Small intestine (tissue), 7 donors: ENCODE data around the gene FABP1. TPM values are rescaled to one million over a fixed set of nuclear protein-coding genes. Genes with fewer than 3 reads are reported as not detected.

Experiments used
- DNase-seq, 2 donors: peaks; one replicate each; pipeline versions ENCODE4 v3.0.0 to v3.0.0-alpha.2; 2013
- FAIRE-seq: peaks from 2 replicates; lab custom pipeline; 2012; peaks lifted over from hg19 to GRCh38; lab: Jason Lieb, UNC
- H3K27ac ChIP-seq, 3 donors: one replicate each; pipeline ENCODE4 v1.5.1; 2013; ENCODE audit warnings: low read length in 2 of 3, mild to moderate bottlenecking in 2 of 3, control low read depth in 1 of 3, inconsistent platforms in 1 of 3, low read depth in 1 of 3, moderate library complexity in 1 of 3
- H3K27me3 ChIP-seq, 3 donors: one replicate each; pipeline ENCODE4 v1.6.1; 2013; ENCODE audit warnings: low read length in 3 of 3, inconsistent platforms in 1 of 3; ENCODE audit not compliant: control insufficient read depth in 3 of 3, insufficient read depth in 3 of 3
- H3K36me3 ChIP-seq, 3 donors: one replicate each; pipeline ENCODE4 v1.6.1; 2013; ENCODE audit warnings: low read length in 3 of 3, inconsistent platforms in 1 of 3, low read depth in 1 of 3, mild to moderate bottlenecking in 1 of 3, moderate library complexity in 1 of 3; ENCODE audit not compliant: control insufficient read depth in 3 of 3, insufficient read depth in 2 of 3
- H3K4me1 ChIP-seq, 3 donors: one replicate each; pipeline ENCODE4 v1.6.1; 2013; ENCODE audit warnings: low read length in 2 of 3, inconsistent platforms in 1 of 3, low read depth in 1 of 3, mild to moderate bottlenecking in 1 of 3, moderate library complexity in 1 of 3; ENCODE audit not compliant: control insufficient read depth in 3 of 3, insufficient read depth in 2 of 3
- H3K4me3 ChIP-seq, 3 donors: one replicate each; pipeline ENCODE4 v1.5.1; 2013; ENCODE audit warnings: low read length in 3 of 3, control low read depth in 1 of 3, inconsistent platforms in 1 of 3, low read depth in 1 of 3, mild to moderate bottlenecking in 1 of 3, moderate library complexity in 1 of 3
- H3K9me3 ChIP-seq, 2 donors: one replicate each; pipeline ENCODE4 v1.6.1; 2013; ENCODE audit warnings: low read depth in 1 of 2, low read length in 1 of 2; ENCODE audit not compliant: control insufficient read depth in 2 of 2, insufficient read depth in 1 of 2
- WGBS, 3 donors: extraction: QIAGEN DNeasy Blood & Tissue Kit; methylation state at CpG; one replicate each; pipeline ENCODE4 v1.1.7; 2013; 5-methylcytosine and 5-hydroxymethylcytosine counted together
- polyA plus RNA-seq, 4 donors: library from polyadenylated mRNA; stranded (reverse) in 3 of 4; unstranded in 1 of 4; fragments of 200-250 nt in 3 of 4; fragments of 120-200 nt in 1 of 4; gene quantifications; one replicate each; pipeline versions ENCODE4 v1.2.1 to v1.2.3, GENCODE V29; 2013
- donor health status: healthy with polysubstance abuse.
- donor health status: control.
- donor health status: control.
- donor health status: Bipolar disorder and iron deficiency.
- donor health status: healthy.

The FABP1 gene
- polyA plus RNA-seq, 4 donors: 1,690 to 23,034 (median 6,625) TPM

GRCh38 chr2:88168386-88168785 is 40.5 kb upstream of the FABP1 start:
- H3K36me3 ChIP-seq: no peaks in the 10 kb centered on the region
- H3K27ac ChIP-seq: no peak overlapping the region
- H3K4me3 ChIP-seq: no peak overlapping the region
- no peak for FAIRE-seq
- 80 to 87% (median 86%) methylated on average over 7 of the region's 7 CpGs for WGBS, 3 donors
- DNase-seq: no peak
- H3K9me3 ChIP-seq: peaks cover 0 to 5% of the 10 kb centered on the region in 2 donors
- H3K27me3 ChIP-seq: no peaks in the 10 kb centered on the region
- peaks cover 0 to 3% (median 0%) of the 10 kb centered on the region in 3 donors for H3K4me1 ChIP-seq

DNA sequence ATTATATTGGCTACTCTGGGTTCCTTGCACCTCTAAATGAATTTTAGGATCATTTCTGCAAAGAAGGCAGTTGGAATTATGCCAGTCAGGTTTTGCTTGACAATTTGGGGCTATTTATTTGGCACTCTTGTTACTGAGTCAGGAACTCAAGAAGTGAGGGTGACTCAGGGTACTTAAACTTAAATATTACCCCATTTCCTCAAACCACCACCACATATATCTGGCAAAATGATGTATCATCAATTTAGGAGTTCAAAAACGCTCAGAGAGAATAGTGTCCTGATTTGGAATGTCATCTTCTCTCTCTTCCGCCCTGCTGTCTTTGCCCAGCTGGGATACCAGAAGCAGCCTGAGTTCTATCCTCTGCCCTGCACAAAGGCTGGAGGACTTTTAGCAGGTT is 39.9 kb upstream of the FABP1 start:
- Histone ChIP-seq H3K36me3 (no peaks in the 10 kb centered on the region), H3K4me3 (no peak overlapping the region), H3K9me3 (peaks cover 0 to 5% of the 10 kb centered on the region in 2 donors), H3K27me3 (no peaks in the 10 kb centered on the region), H3K27ac (no peak overlapping the region), H3K4me1 (peaks cover 0 to 3% (median 0%) of the 10 kb centered on the region in 3 donors)
- FAIRE-seq: no peak
- no peak for DNase-seq
- WGBS, 3 donors: 90 to 93% (median 93%) methylated on average over 2 of the region's 2 CpGs

GRCh38 chr2:88165332-88166003 is 37.6 kb upstream of the FABP1 start:
- Histone ChIP-seq H3K4me1 (no peaks in the 10 kb centered on the region), H3K27me3 (no peaks in the 10 kb centered on the region), H3K27ac (no peak overlapping the region), H3K9me3 (peaks cover 0 to 5% of the 10 kb centered on the region in 2 donors), H3K36me3 (no peaks in the 10 kb centered on the region), H3K4me3 (no peak overlapping the region)
- WGBS, 3 donors: 0 to 25% (median 0%) methylated on average over 1 of the region's 1 CpG
- no peak for DNase-seq
- no peak for FAIRE-seq

DNA sequence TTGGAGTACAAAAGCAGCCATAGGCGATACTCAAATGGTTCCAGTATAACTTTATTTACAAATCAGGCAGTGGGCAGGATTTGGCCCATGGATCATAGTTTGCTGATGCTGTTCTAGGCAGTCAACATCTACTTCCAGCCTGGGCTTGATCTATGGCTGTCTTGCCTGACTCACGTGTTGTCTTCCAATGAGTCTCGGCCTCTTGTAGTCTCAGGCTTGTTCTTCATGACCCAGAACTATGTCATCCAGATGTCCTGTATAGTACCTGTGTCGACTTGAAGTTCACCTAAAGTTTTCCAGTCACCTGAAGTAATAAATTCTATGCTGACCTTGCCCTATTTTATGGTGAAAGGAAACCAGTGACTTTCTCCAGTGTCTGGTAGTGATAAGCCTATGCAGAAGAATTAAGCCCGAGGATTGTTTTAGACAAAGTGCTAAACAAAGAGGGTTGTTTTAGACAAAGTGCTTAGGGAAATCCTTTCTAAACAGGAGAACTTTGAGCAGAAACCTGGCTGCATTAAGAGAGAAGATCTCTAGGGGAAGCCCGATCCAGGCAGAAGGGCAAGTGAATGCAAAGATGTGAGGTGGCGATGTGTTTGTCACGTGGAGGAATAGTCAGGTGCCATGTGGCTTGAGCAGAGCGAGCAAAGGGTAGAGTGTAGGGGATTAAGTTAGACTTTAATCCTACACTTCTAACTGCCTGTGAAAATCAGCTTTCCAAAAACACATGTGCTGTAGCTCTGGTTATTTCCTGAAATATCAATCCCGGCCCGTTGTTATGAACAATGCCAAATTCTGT is 33.8 kb upstream of the FABP1 start:
- Histone ChIP-seq H3K9me3 (no peaks in the 10 kb centered on the region), H3K36me3 (no peaks in the 10 kb centered on the region), H3K4me1 (no peaks in the 10 kb centered on the region), H3K4me3 (no peak overlapping the region), H3K27ac (peak overlapping the region in 1 of 3 donors; percentile 14), H3K27me3 (no peaks in the 10 kb centered on the region)
- WGBS, 3 donors: 68 to 73% (median 71%) methylated on average over 11 of the region's 11 CpGs
- peak; percentile 49 to 52 for DNase-seq
- FAIRE-seq: no peak

GRCh38 chr2:88160517-88160916 is 32.7 kb upstream of the FABP1 start:
- Histone ChIP-seq H3K4me3 (no peak overlapping the region), H3K9me3 (no peaks in the 10 kb centered on the region), H3K4me1 (no peaks in the 10 kb centered on the region), H3K27me3 (no peaks in the 10 kb centered on the region), H3K27ac (no peak overlapping the region), H3K36me3 (no peaks in the 10 kb centered on the region)
- 84 to 89% (median 89%) methylated on average over 7 of the region's 7 CpGs for WGBS, 3 donors
- no peak for FAIRE-seq
- no peak for DNase-seq

DNA sequence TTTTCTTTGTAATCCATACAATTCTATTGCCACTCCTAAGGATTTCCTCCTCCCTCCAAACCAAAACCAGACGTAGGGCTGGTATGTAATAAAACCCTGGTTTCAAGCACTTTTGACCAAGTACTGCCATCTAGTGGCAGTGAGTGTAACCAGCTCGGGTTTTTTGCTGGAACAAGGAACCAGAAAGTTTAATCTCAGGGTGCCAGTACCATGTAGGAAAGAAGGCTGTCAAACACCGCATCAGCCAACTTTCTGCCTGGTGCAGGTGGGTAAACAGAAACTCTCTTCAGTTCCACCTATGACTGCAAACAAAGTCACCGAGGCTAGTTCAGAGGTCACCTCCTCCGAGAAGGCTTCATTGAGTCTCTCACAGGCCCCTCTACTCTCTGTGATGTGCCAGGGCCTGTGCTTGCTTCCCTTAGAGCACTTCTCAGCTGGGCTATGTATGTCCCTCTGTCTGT is 32.1 kb upstream of the FABP1 start:
- no peaks in the 10 kb centered on the region for H3K27me3 ChIP-seq
- no peak for FAIRE-seq
- WGBS, 3 donors: 5 to 26% (median 14%) methylated on average over 5 of the region's 5 CpGs
- H3K4me3 ChIP-seq: no peak overlapping the region
- H3K36me3 ChIP-seq: no peaks in the 10 kb centered on the region
- DNase-seq: peak; percentile 84 to 90
- H3K4me1 ChIP-seq: no peaks in the 10 kb centered on the region
- no peaks in the 10 kb centered on the region for H3K9me3 ChIP-seq
- no peak overlapping the region for H3K27ac ChIP-seq

GRCh38 chr2:88159481-88159880 is 31.6 kb upstream of the FABP1 start:
- no peaks in the 10 kb centered on the region for H3K4me1 ChIP-seq
- no peak overlapping the region for H3K4me3 ChIP-seq
- H3K9me3 ChIP-seq: no peaks in the 10 kb centered on the region
- no peaks in the 10 kb centered on the region for H3K36me3 ChIP-seq
- WGBS, 3 donors: 74 to 77% (median 74%) methylated on average over 3 of the region's 3 CpGs
- H3K27ac ChIP-seq: peak overlapping the region in 1 of 3 donors; percentile 8
- no peak for FAIRE-seq
- DNase-seq: no peak
- H3K27me3 ChIP-seq: no peaks in the 10 kb centered on the region

DNA sequence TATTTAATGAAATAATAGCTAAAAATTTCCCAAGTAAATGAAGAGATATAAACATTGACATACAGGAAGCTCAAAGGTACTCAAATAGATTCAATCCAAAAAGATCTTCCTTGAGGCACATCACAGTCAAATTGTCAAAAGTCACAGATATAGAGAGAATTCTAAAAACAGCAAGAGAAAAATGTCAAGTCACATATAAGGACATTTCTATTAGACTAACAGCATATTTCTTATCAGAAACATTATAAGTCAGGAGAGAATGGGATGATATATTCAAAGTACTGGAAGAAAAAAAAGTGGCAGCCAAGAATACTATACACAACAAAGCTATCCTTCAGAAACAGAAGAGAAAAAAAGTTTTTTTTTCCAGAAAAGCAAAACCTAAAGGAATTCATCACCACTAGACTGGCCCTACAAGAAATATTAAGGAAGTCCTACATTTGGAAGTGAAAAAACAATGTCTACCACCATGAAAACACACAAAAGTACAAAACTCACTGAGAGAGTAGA is 21.1 kb upstream of the FABP1 start:
- DNase-seq (no peak), FAIRE-seq (no peak)
- Histone ChIP-seq H3K27ac (no peak overlapping the region), H3K9me3 (peaks cover 3 to 14% of the 10 kb centered on the region in 2 donors), H3K4me3 (no peak overlapping the region), H3K27me3 (no peaks in the 10 kb centered on the region), H3K4me1 (peaks cover 0 to 32% (median 9%) of the 10 kb centered on the region in 3 donors), H3K36me3 (no peaks in the 10 kb centered on the region)
